B cell (primary cell): ENCODE measurements around the gene DCP1A. TPM values are rescaled to one million over a fixed set of nuclear protein-coding genes. Genes with fewer than 3 reads are reported as not detected.

ENCODE experiments used
- ATAC-seq: fragments of 200-7000 bp; cut with Tn5 transposase; one replicate; pipeline ENCODE4 v1.10.0; 2021; ENCODE audit warnings: low read depth, mild to moderate bottlenecking, moderate number of reproducible peaks, moderate library complexity
- CTCF ChIA-PET: fragments of 350-600 bp; sonication (Branson Sonifier 250); formaldehyde crosslinking; loops from one replicate; lab custom pipeline; 2021; ENCODE audit warnings: antibody characterized with exemption, inconsistent platforms; lab: Charles Lee
- POLR2A ChIA-PET: fragments of 350-600 bp; sonication (Branson Sonifier 250); formaldehyde crosslinking; loops from one replicate; lab custom pipeline; 2021; ENCODE audit warnings: antibody characterized with exemption; lab: Charles Lee
- DNase-seq: peaks from one replicate; pipeline ENCODE4 v3.0.0; 2013
- H2AFZ ChIP-seq: 2 replicates; pipeline ENCODE4 v1.6.1; 2012; ENCODE audit warnings: mild to moderate bottlenecking, low read depth, low read length; ENCODE audit not compliant: insufficient read depth, poor library complexity, severe bottlenecking
- H3K27ac ChIP-seq, 2 donors: 1 replicate in 1 of 2; 2 replicates in 1 of 2; pipeline ENCODE4 v1.5.1; 2012 to 2013; ENCODE audit warnings: low read length in 2 of 2, mild to moderate bottlenecking in 2 of 2, moderate library complexity in 1 of 2
- H3K27me3 ChIP-seq, 4 experiments: fragments of 200-600 bp in 1 of 4; sonication (generic) in 1 of 4; replicated peaks in 1 of 4; 1 replicate in 2 of 4; 2 replicates in 2 of 4; pipeline versions ENCODE4 v1.6.1 to v1.7.0; 2013 to 2016; ENCODE audit warnings: low read length in 3 of 4, mild to moderate bottlenecking in 2 of 4, mixed read lengths in 1 of 4, moderate library complexity in 1 of 4; ENCODE audit not compliant: insufficient read depth in 4 of 4, control insufficient read depth in 3 of 4; ENCODE audit errors: control extremely low read depth in 1 of 4
- H3K36me3 ChIP-seq, 2 experiments: replicated peaks in 1 of 2; 1 replicate in 1 of 2; 2 replicates in 1 of 2; pipeline versions ENCODE4 v1.6.1 to v1.7.1; 2013; ENCODE audit warnings: low read length in 1 of 2; ENCODE audit not compliant: insufficient read depth in 2 of 2, control insufficient read depth in 1 of 2; ENCODE audit errors: control extremely low read depth in 1 of 2, extremely low read depth in 1 of 2
- H3K4me1 ChIP-seq, 2 donors: fragments of 200-600 bp in 1 of 2; sonication (generic) in 1 of 2; 1 replicate in 1 of 2; 2 replicates in 1 of 2; pipeline versions ENCODE4 v1.5.1 to v1.6.1; 2013 to 2017; ENCODE audit warnings: low read length in 2 of 2; ENCODE audit not compliant: control insufficient read depth in 2 of 2, insufficient read depth in 2 of 2
- H3K4me2 ChIP-seq: replicated peaks from 2 replicates; pipeline ENCODE3; 2012; ENCODE audit warnings: mild to moderate bottlenecking, low read depth, low read length; ENCODE audit not compliant: poor library complexity, severe bottlenecking
- H3K4me3 ChIP-seq, 5 experiments: fragments of 200-600 bp in 1 of 5; sonication (generic) in 1 of 5; 1 replicate in 3 of 5; 2 replicates in 2 of 5; pipeline versions ENCODE4 v1.5.1 to v1.7.0; 2011 to 2016; ENCODE audit warnings: low read length in 4 of 5, mild to moderate bottlenecking in 4 of 5, low read depth in 2 of 5, control low read depth in 1 of 5, moderate library complexity in 1 of 5; ENCODE audit not compliant: insufficient read depth in 1 of 5; ENCODE audit errors: control extremely low read depth in 1 of 5, extremely low read depth in 1 of 5
- H3K79me2 ChIP-seq: fragments of 200-600 bp; sonication (generic); one replicate; pipeline ENCODE4 v1.6.0; 2016; ENCODE audit warnings: low read length; ENCODE audit not compliant: control insufficient read depth, insufficient read depth
- H3K9ac ChIP-seq: fragments of 200-600 bp; sonication (generic); 2 replicates; pipeline ENCODE4 v1.6.1; 2017; ENCODE audit warnings: mild to moderate bottlenecking, low read length, moderate library complexity
- H3K9me3 ChIP-seq, 3 donors: one replicate each; pipeline versions ENCODE4 v1.6.1 to v1.7.1; 2013; ENCODE audit warnings: low read length in 2 of 3; ENCODE audit not compliant: control insufficient read depth in 2 of 3, insufficient read depth in 1 of 3; ENCODE audit errors: control extremely low read depth in 1 of 3
- H4K20me1 ChIP-seq: 2 replicates; pipeline ENCODE4 v1.6.0; 2012; ENCODE audit warnings: mild to moderate bottlenecking, low read length; ENCODE audit not compliant: insufficient read depth, control insufficient read depth, poor library complexity, severe bottlenecking
- H3K27ac Mint-ChIP-seq: one replicate; pipeline ENCODE4 v1.8.0; 2021; ENCODE audit warnings: mixed read lengths
- H3K27me3 Mint-ChIP-seq: one replicate; pipeline ENCODE4 v1.8.0; 2021; ENCODE audit warnings: mixed read lengths
- H3K4me1 Mint-ChIP-seq: one replicate; pipeline ENCODE4 v1.8.0; 2021; ENCODE audit warnings: mixed read lengths
- H3K4me3 Mint-ChIP-seq: one replicate; pipeline ENCODE4 v1.8.0; 2021; ENCODE audit warnings: mixed read lengths
- H3K9me3 Mint-ChIP-seq: one replicate; pipeline ENCODE4 v1.8.0; 2022; ENCODE audit warnings: mixed read lengths; ENCODE audit not compliant: insufficient read depth
- CTCF ChIP-seq: fragments of 200-600 bp; IDR thresholded peaks from one replicate; pipeline ENCODE4 v1.8.0; 2022; ENCODE audit warnings: antibody characterized with exemption, mild to moderate bottlenecking
- EZH2 ChIP-seq: IDR thresholded peaks from 2 replicates; pipeline ENCODE4 v1.6.1; 2012; ENCODE audit warnings: borderline replicate concordance, low read depth, mild to moderate bottlenecking, moderate library complexity, low read length; ENCODE audit not compliant: insufficient read depth, poor library complexity, severe bottlenecking
- WGBS: methylation state at CpG from one replicate; pipeline ENCODE4 v1.1.5; 2013; ENCODE audit warnings: missing lambda C conversion rate; ENCODE audit not compliant: insufficient coverage; 5-methylcytosine and 5-hydroxymethylcytosine counted together
- intact Hi-C: fragments of 100-400 bp; cut with micrococcal nuclease; formaldehyde crosslinking; loops from one replicate; pipeline ENCODE4 v1.10.0; 2022
- polyA plus RNA-seq: library from polyadenylated mRNA; depleted of rRNA; stranded (reverse); fragments of >200 nt; gene quantifications from 2 replicates; pipeline ENCODE4 v1.2.3, GENCODE V29; 2012
- total RNA-seq, 2 donors: library from RNA; stranded (reverse); fragments of 120-200 nt in 1 of 2; gene quantifications; 1 replicate in 1 of 2; 2 replicates in 1 of 2; pipeline versions ENCODE4 v1.2.3 to v1.2.4, GENCODE V29; 2013 to 2022

DCP1A gene
- total and polyA plus RNA-seq, 2 donors (not counting 1 experiment from before 2014, with no cell fraction given), result 16.6 to 44.6 TPM

GRCh38 chr3:53242155-53242554 lies 105.2 kb downstream of the DCP1A start:
- POLR2A ChIA-PET, result no interaction called here
- DNase-seq (no peak), ATAC-seq (no peak)
- H3K79me2 ChIP-seq, result peaks cover 65% of the 10 kb centered on the region
- no peak overlapping the region for H3K4me3 Mint-ChIP-seq
- no peak overlapping the region for H3K4me2 ChIP-seq
- TF ChIP-seq CTCF (no peak), EZH2 (no peak)
- H3K4me1 Mint-ChIP-seq, result peaks cover 12% of the 10 kb centered on the region
- no peaks in the 10 kb centered on the region for H3K27me3 Mint-ChIP-seq
- peaks cover 0 to 8% (median 0%) of the 10 kb centered on the region in 3 donors for H3K9me3 ChIP-seq
- peaks cover 68% of the 10 kb centered on the region for H4K20me1 ChIP-seq
- no peaks in the 10 kb centered on the region for H3K9me3 Mint-ChIP-seq
- H3K27ac ChIP-seq, result no peak overlapping the region
- H3K27me3 ChIP-seq, result no peaks in the 10 kb centered on the region
- no peaks in the 10 kb centered on the region for H3K4me1 ChIP-seq
- CTCF ChIA-PET, result no interaction called here
- H3K27ac Mint-ChIP-seq, result no peak overlapping the region
- no peak overlapping the region for H3K9ac ChIP-seq
- intact Hi-C loops, result no loop called here
- peaks cover 0 to 50% of the 10 kb centered on the region in 2 experiments for H3K36me3 ChIP-seq
- no peak overlapping the region for H3K4me3 ChIP-seq
- no peak overlapping the region for H2AFZ ChIP-seq
- 93% methylated on average over 7 of the region's 7 CpGs for WGBS

- H3K4me1 Mint-ChIP-seq, result peaks cover 9% of the 10 kb centered on the region
- no peaks in the 10 kb centered on the region for H3K27me3 ChIP-seq
- H3K9ac ChIP-seq, result no peak overlapping the region
- no peak overlapping the region for H3K4me3 ChIP-seq
- no peaks in the 10 kb centered on the region for H3K4me1 ChIP-seq
- H3K9me3 ChIP-seq, result peaks cover 0 to 8% (median 0%) of the 10 kb centered on the region in 3 donors
- no peaks in the 10 kb centered on the region for H3K9me3 Mint-ChIP-seq
- peaks cover 65% of the 10 kb centered on the region for H4K20me1 ChIP-seq
- ChIA-PET POLR2A (interaction anchor here (0.6 kb wide), 1 partner anchor 8 kb away, joined by 3 read pairs; no protein-coding TSS in a partner anchor), CTCF (no interaction called here)
- H3K4me3 Mint-ChIP-seq, result no peak overlapping the region
- DNase-seq, result no peak
- H3K27ac Mint-ChIP-seq, result no peak overlapping the region
- peaks cover 56% of the 10 kb centered on the region for H3K79me2 ChIP-seq
- H3K4me2 ChIP-seq, result no peak overlapping the region
- H2AFZ ChIP-seq, result no peak overlapping the region
- peaks cover 0 to 55% of the 10 kb centered on the region in 2 experiments for H3K36me3 ChIP-seq
- no peak for ATAC-seq
- intact Hi-C loops, result no loop called here
- no peaks in the 10 kb centered on the region for H3K27me3 Mint-ChIP-seq
- TF ChIP-seq CTCF, result no peak
- TF ChIP-seq EZH2, result no peak
- 95% methylated on average over 23 of the region's 28 CpGs for whole genome bisulfite sequencing
- H3K27ac ChIP-seq, result no peak overlapping the region
Observed at GRCh38 chr3:53240989-53241972, 106.1 kb downstream of the DCP1A start.
